ENCODE results near the gene ABCD4.

- TF ChIP-seq, protein P1, sequence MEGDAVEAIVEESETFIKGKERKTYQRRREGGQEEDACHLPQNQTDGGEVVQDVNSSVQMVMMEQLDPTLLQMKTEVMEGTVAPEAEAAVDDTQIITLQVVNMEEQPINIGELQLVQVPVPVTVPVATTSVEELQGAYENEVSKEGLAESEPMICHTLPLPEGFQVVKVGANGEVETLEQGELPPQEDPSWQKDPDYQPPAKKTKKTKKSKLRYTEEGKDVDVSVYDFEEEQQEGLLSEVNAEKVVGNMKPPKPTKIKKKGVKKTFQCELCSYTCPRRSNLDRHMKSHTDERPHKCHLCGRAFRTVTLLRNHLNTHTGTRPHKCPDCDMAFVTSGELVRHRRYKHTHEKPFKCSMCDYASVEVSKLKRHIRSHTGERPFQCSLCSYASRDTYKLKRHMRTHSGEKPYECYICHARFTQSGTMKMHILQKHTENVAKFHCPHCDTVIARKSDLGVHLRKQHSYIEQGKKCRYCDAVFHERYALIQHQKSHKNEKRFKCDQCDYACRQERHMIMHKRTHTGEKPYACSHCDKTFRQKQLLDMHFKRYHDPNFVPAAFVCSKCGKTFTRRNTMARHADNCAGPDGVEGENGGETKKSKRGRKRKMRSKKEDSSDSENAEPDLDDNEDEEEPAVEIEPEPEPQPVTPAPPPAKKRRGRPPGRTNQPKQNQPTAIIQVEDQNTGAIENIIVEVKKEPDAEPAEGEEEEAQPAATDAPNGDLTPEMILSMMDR (IDR thresholded peaks at IDR 0.05): no peak
- no peak for TF ChIP-seq POLR2A (IDR thresholded peaks at IDR 0.05)
Observed at GRCh38 chr14:74350928-74351323, 48.2 kb upstream of the ABCD4 start.

Measured in esophagus squamous epithelium (tissue), 4 donors.